WTC11 (cell line): ENCODE data around the gene ZCCHC2. TPM values are rescaled to one million over a fixed set of nuclear protein-coding genes. Genes with fewer than 3 reads are reported as not detected.

Experiments
- ATAC-seq: fragments of 200-7000 bp; cut with Tn5 transposase; 2 replicates; pipeline ENCODE4 v1.10.0; 2021; ENCODE audit warnings: mild to moderate bottlenecking, moderate library complexity
- CTCF ChIA-PET: fragments of 300-600 bp; sonication (Branson Sonifier 250); formaldehyde crosslinking; loops from one replicate; lab custom pipeline; 2021; ENCODE audit warnings: antibody characterized with exemption; lab: Charles Lee
- POLR2A ChIA-PET: fragments of 350-600 bp; sonication (Branson Sonifier 250); formaldehyde crosslinking; loops from one replicate; lab custom pipeline; 2021; ENCODE audit warnings: antibody characterized with exemption; lab: Charles Lee
- DNase-seq: peaks from one replicate; pipeline ENCODE4 v3.0.0; 2021; ENCODE audit warnings: low spot score
- H3K27ac Mint-ChIP-seq: 2 replicates; pipeline ENCODE4 v1.8.0; 2021; ENCODE audit warnings: mixed read lengths
- H3K27me3 Mint-ChIP-seq: 2 replicates; pipeline ENCODE4 v1.8.0; 2021; ENCODE audit warnings: low read depth, mild to moderate bottlenecking, moderate library complexity, mixed read lengths
- H3K36me3 Mint-ChIP-seq: 2 replicates; pipeline ENCODE4 v1.8.0; 2021; ENCODE audit warnings: mixed read lengths
- H3K4me1 Mint-ChIP-seq: 2 replicates; pipeline ENCODE4 v1.8.0; 2022; ENCODE audit warnings: mixed read lengths
- H3K4me3 Mint-ChIP-seq: 2 replicates; pipeline ENCODE4 v1.8.0; 2021; ENCODE audit warnings: mild to moderate bottlenecking, moderate library complexity, mixed read lengths
- H3K9me3 Mint-ChIP-seq: 2 replicates; pipeline ENCODE4 v1.8.0; 2021; ENCODE audit warnings: mixed read lengths
- CBFB ChIP-seq: sonication (generic); formaldehyde crosslinking; IDR thresholded peaks from 2 replicates; pipeline ENCODE4 v1.8.1; 2022; ENCODE audit warnings: mild to moderate bottlenecking, low read depth, missing genetic modification reagents
- CREB1 ChIP-seq: sonication (generic); formaldehyde crosslinking; IDR thresholded peaks from 2 replicates; pipeline ENCODE4 v1.8.0; 2023; ENCODE audit warnings: mild to moderate bottlenecking, missing genetic modification reagents
- ETV6 ChIP-seq: sonication (generic); formaldehyde crosslinking; IDR thresholded peaks from 2 replicates; pipeline ENCODE4 v1.8.1; 2022; ENCODE audit warnings: mild to moderate bottlenecking, missing genetic modification reagents
- HMGA2 ChIP-seq: fragments of 250-450 bp; sonication (Bioruptor Pico); IDR thresholded peaks from 2 replicates; pipeline ENCODE4 v1.4.0; 2021; ENCODE audit warnings: mild to moderate bottlenecking, moderate library complexity
- KAT7 ChIP-seq: sonication (generic); formaldehyde crosslinking; IDR thresholded peaks from 2 replicates; pipeline ENCODE4 v1.8.1; 2023; ENCODE audit warnings: missing genetic modification reagents, mild to moderate bottlenecking, borderline replicate concordance
- NFYB ChIP-seq: sonication (generic); formaldehyde crosslinking; conservative IDR thresholded peaks from 2 replicates; pipeline ENCODE4 v1.8.0; 2022; ENCODE audit warnings: low read depth, missing genetic modification reagents
- RORB ChIP-seq: fragments of 250-450 bp; sonication (Bioruptor Pico); IDR thresholded peaks from 2 replicates; pipeline ENCODE4 v1.9.0; 2021; ENCODE audit warnings: mild to moderate bottlenecking
- SOX15 ChIP-seq: fragments of 250-450 bp; sonication (Bioruptor Pico); IDR thresholded peaks from 2 replicates; pipeline ENCODE4 v1.9.0; 2021; ENCODE audit warnings: mild to moderate bottlenecking
- SP1 ChIP-seq: sonication (generic); formaldehyde crosslinking; conservative IDR thresholded peaks from 2 replicates; pipeline ENCODE4 v1.8.1; 2022; ENCODE audit warnings: missing genetic modification reagents
- TP53 ChIP-seq: sonication (generic); formaldehyde crosslinking; IDR thresholded peaks from 2 replicates; pipeline ENCODE4 v1.8.1; 2023; ENCODE audit warnings: mild to moderate bottlenecking, missing genetic modification reagents
- ZNF138 ChIP-seq: sonication (generic); formaldehyde crosslinking; conservative IDR thresholded peaks from 2 replicates; pipeline ENCODE4 v1.8.1; 2022; ENCODE audit warnings: mild to moderate bottlenecking, moderate library complexity, missing genetic modification reagents
- ZNF263 ChIP-seq: sonication (generic); formaldehyde crosslinking; IDR thresholded peaks from 2 replicates; pipeline ENCODE4 v1.8.1; 2022; ENCODE audit warnings: low read depth, mild to moderate bottlenecking, moderate library complexity, missing genetic modification reagents
- ZNF671 ChIP-seq: fragments of 250-450 bp; sonication (Bioruptor Pico); IDR thresholded peaks from 2 replicates; pipeline ENCODE4 v1.8.0; 2021; ENCODE audit warnings: mild to moderate bottlenecking
- total RNA-seq: library from RNA; stranded (reverse); gene quantifications from 3 replicates; pipeline ENCODE4 v1.2.3, GENCODE V29; 2021
- TF ChIP-seq, protein P1 (sequence below): sonication (generic); formaldehyde crosslinking; IDR thresholded peaks from 2 replicates; pipeline ENCODE4 v1.8.0; 2022; ENCODE audit warnings: missing genetic modification reagents
- TF ChIP-seq, protein P2 (sequence below): sonication (generic); formaldehyde crosslinking; IDR thresholded peaks from 2 replicates; pipeline ENCODE4 v1.8.1; 2022; ENCODE audit warnings: mild to moderate bottlenecking, moderate library complexity, missing genetic modification reagents
- TF ChIP-seq, protein P3 (sequence below): fragments of 250-450 bp; sonication (Bioruptor Pico); IDR thresholded peaks from 2 replicates; pipeline ENCODE4 v1.9.0; 2021; ENCODE audit warnings: mild to moderate bottlenecking, borderline replicate concordance
- TF ChIP-seq, protein P4 (sequence below): fragments of 250-450 bp; sonication (Bioruptor Pico); IDR thresholded peaks from 2 replicates; pipeline ENCODE4 v1.9.0; 2021; ENCODE audit warnings: mild to moderate bottlenecking
- TF ChIP-seq, protein P5 (sequence below): sonication (generic); formaldehyde crosslinking; IDR thresholded peaks from 2 replicates; pipeline ENCODE4 v1.8.1; 2022; ENCODE audit warnings: low read depth, mild to moderate bottlenecking, moderate library complexity, missing genetic modification reagents, borderline replicate concordance
- TF ChIP-seq, protein P6 (sequence below): sonication (generic); formaldehyde crosslinking; conservative IDR thresholded peaks from 2 replicates; pipeline ENCODE4 v1.8.1; 2022; ENCODE audit warnings: mild to moderate bottlenecking, missing genetic modification reagents

The ZCCHC2 gene
- total RNA-seq, 1 experiment from 2014 or later = 18.8 TPM

DNA sequence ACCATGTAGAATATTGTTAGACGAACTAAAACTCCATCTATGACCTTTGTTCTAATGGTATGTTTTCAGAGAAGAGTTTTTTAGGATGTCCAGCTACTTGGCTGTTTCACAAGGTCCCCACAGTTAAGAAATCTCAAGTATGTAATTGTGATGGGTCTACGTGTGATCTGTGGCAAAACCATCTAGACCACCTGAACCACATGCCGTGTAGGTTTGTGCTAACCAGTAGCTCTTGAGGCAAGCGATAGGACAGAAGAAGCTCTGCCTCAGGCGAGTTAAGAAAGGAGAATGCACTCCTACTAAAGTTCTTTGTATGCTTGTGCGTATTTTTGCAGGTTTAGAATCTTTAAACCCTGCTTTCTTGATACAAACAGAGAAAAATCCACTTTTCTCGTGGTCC is 13.2 kb downstream of the ZCCHC2 start (continued):
- TF ChIP-seq, protein P1, sequence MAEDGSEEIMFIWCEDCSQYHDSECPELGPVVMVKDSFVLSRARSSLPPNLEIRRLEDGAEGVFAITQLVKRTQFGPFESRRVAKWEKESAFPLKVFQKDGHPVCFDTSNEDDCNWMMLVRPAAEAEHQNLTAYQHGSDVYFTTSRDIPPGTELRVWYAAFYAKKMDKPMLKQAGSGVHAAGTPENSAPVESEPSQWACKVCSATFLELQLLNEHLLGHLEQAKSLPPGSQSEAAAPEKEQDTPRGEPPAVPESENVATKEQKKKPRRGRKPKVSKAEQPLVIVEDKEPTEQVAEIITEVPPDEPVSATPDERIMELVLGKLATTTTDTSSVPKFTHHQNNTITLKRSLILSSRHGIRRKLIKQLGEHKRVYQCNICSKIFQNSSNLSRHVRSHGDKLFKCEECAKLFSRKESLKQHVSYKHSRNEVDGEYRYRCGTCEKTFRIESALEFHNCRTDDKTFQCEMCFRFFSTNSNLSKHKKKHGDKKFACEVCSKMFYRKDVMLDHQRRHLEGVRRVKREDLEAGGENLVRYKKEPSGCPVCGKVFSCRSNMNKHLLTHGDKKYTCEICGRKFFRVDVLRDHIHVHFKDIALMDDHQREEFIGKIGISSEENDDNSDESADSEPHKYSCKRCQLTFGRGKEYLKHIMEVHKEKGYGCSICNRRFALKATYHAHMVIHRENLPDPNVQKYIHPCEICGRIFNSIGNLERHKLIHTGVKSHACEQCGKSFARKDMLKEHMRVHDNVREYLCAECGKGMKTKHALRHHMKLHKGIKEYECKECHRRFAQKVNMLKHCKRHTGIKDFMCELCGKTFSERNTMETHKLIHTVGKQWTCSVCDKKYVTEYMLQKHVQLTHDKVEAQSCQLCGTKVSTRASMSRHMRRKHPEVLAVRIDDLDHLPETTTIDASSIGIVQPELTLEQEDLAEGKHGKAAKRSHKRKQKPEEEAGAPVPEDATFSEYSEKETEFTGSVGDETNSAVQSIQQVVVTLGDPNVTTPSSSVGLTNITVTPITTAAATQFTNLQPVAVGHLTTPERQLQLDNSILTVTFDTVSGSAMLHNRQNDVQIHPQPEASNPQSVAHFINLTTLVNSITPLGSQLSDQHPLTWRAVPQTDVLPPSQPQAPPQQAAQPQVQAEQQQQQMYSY (CRISPR knock-in tag) = no peak
- TF ChIP-seq HMGA2 = no peak

DNA sequence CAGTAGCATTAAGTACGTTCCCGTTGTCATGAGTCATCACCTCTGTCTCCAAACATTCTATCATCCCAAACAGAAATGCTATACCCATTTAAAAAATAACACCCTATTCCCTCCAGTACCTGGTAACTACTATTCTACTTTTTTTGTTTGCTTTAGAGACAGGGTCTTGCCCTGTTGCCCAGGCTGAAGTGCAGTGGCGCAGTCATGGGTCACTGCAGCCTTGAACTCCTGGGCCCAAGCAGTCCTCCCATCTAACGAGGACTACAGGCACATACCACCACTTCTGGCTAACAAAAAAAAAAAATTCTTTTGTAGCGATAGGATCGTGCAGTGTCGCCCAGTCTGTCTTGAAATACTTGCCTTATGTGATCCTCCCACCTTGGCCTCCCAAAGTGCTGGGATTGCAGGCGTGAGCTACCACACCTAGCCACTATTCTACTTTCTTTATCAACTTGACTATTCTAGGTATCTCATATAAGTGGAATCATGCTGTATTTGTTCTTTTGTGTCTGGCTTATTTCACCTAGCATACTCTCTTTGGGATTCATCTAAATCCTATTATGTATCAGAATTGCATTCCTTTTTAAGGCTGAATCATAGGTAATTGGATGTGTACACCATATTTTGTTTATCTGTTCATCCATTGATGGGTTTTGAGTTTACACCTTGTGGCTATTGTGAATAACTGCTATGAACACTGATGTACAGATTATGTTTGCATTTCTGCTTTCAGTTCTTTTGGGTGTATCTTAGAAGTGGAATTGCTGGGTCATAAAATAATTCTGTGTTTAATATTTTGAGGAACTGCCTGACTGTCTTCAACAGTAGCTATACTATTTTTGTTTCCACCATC is 14.4 kb downstream of the ZCCHC2 start:
- TF ChIP-seq, protein P2, sequence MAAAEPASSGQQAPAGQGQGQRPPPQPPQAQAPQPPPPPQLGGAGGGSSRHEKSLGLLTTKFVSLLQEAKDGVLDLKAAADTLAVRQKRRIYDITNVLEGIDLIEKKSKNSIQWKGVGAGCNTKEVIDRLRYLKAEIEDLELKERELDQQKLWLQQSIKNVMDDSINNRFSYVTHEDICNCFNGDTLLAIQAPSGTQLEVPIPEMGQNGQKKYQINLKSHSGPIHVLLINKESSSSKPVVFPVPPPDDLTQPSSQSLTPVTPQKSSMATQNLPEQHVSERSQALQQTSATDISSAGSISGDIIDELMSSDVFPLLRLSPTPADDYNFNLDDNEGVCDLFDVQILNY (CRISPR knock-in tag) = no peak
- TF ChIP-seq SP1 (no peak), CBFB (CRISPR knock-in tag) (no peak), ZNF263 (no peak), CREB1 (CRISPR knock-in tag) (no peak), ETV6 (CRISPR knock-in tag) (no peak)
- H3K36me3 Mint-ChIP-seq = no peaks in the 10 kb centered on the region
- ATAC-seq (no peak), DNase-seq (no peak)
- H3K9me3 Mint-ChIP-seq = no peaks in the 10 kb centered on the region
- H3K4me1 Mint-ChIP-seq = no peaks in the 10 kb centered on the region
- ChIA-PET CTCF (interaction anchor here (1.0 kb wide), 1 partner anchor 444 kb away, joined by 3 read pairs; no protein-coding TSS in a partner anchor), POLR2A (no interaction called here)
- H3K4me3 Mint-ChIP-seq = no peak overlapping the region
- H3K27me3 Mint-ChIP-seq = no peaks in the 10 kb centered on the region
- H3K27ac Mint-ChIP-seq = no peak overlapping the region

DNA sequence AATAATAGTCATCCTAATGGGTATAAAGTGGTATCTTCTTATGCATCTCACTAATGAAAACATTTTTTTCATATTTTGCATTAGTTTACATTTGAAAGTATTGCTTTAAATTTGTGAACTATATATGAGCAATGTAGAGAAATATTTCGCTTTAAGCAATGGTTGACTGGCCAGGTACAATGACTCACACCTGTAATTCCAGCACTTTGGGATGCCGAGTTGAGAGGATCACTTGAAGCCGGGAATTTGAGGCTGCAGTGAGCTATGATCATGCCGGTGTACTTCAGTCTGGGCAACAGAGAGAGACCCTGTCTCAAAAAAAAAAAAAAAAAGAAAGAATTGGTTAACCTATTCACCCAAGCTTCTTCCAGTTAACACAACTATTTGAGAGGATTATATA is 15.1 kb downstream of the ZCCHC2 start:
- no peak overlapping the region for H3K4me3 Mint-ChIP-seq
- no peak overlapping the region for H3K27ac Mint-ChIP-seq
- no peaks in the 10 kb centered on the region for H3K27me3 Mint-ChIP-seq
- DNase-seq = no peak
- H3K4me1 Mint-ChIP-seq = no peaks in the 10 kb centered on the region
- ChIA-PET CTCF (no interaction called here), POLR2A (no interaction called here)
- ATAC-seq = no peak
- H3K9me3 Mint-ChIP-seq = no peaks in the 10 kb centered on the region
- peaks cover 2% of the 10 kb centered on the region for H3K36me3 Mint-ChIP-seq
- TF ChIP-seq, protein P3, sequence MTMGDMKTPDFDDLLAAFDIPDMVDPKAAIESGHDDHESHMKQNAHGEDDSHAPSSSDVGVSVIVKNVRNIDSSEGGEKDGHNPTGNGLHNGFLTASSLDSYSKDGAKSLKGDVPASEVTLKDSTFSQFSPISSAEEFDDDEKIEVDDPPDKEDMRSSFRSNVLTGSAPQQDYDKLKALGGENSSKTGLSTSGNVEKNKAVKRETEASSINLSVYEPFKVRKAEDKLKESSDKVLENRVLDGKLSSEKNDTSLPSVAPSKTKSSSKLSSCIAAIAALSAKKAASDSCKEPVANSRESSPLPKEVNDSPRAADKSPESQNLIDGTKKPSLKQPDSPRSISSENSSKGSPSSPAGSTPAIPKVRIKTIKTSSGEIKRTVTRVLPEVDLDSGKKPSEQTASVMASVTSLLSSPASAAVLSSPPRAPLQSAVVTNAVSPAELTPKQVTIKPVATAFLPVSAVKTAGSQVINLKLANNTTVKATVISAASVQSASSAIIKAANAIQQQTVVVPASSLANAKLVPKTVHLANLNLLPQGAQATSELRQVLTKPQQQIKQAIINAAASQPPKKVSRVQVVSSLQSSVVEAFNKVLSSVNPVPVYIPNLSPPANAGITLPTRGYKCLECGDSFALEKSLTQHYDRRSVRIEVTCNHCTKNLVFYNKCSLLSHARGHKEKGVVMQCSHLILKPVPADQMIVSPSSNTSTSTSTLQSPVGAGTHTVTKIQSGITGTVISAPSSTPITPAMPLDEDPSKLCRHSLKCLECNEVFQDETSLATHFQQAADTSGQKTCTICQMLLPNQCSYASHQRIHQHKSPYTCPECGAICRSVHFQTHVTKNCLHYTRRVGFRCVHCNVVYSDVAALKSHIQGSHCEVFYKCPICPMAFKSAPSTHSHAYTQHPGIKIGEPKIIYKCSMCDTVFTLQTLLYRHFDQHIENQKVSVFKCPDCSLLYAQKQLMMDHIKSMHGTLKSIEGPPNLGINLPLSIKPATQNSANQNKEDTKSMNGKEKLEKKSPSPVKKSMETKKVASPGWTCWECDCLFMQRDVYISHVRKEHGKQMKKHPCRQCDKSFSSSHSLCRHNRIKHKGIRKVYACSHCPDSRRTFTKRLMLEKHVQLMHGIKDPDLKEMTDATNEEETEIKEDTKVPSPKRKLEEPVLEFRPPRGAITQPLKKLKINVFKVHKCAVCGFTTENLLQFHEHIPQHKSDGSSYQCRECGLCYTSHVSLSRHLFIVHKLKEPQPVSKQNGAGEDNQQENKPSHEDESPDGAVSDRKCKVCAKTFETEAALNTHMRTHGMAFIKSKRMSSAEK (CRISPR knock-in tag) = no peak
- TF ChIP-seq RORB (CRISPR knock-in tag) (no peak), ZNF138 (CRISPR knock-in tag) (no peak), SOX15 (CRISPR knock-in tag) (no peak), TP53 (CRISPR knock-in tag) (no peak), ZNF671 (no peak), KAT7 (CRISPR knock-in tag) (no peak), NFYB (no peak)
- TF ChIP-seq, protein P4, sequence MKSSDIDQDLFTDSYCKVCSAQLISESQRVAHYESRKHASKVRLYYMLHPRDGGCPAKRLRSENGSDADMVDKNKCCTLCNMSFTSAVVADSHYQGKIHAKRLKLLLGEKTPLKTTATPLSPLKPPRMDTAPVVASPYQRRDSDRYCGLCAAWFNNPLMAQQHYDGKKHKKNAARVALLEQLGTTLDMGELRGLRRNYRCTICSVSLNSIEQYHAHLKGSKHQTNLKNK (CRISPR knock-in tag) = no peak
- TF ChIP-seq, protein P1 (CRISPR knock-in tag) = no peak
- TF ChIP-seq, protein P5, sequence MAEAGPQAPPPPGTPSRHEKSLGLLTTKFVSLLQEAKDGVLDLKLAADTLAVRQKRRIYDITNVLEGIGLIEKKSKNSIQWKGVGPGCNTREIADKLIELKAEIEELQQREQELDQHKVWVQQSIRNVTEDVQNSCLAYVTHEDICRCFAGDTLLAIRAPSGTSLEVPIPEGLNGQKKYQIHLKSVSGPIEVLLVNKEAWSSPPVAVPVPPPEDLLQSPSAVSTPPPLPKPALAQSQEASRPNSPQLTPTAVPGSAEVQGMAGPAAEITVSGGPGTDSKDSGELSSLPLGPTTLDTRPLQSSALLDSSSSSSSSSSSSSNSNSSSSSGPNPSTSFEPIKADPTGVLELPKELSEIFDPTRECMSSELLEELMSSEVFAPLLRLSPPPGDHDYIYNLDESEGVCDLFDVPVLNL = no peak
- TF ChIP-seq, protein P6, sequence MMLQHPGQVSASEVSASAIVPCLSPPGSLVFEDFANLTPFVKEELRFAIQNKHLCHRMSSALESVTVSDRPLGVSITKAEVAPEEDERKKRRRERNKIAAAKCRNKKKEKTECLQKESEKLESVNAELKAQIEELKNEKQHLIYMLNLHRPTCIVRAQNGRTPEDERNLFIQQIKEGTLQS = no peak
